Breast epithelium (tissue), 3 donors: ENCODE results near the gene DCDC1.

Source experiments
- CTCF ChIP-seq, 3 donors: fragments of 450-650 bp; IDR thresholded peaks; one replicate each; pipeline ENCODE4 v1.5.1; 2016 to 2017; ENCODE audit warnings: antibody characterized with exemption in 3 of 3, mild to moderate bottlenecking in 3 of 3, moderate library complexity in 3 of 3
- POLR2AphosphoS5 ChIP-seq, 3 donors: sonication (generic); formaldehyde crosslinking; IDR thresholded peaks; one replicate each; pipeline ENCODE4 v1.6.1; 2017; ENCODE audit warnings: antibody characterized with exemption in 3 of 3

- TF ChIP-seq POLR2AphosphoS5 (IDR thresholded peaks at IDR 0.05) = no peak
- TF ChIP-seq CTCF (IDR thresholded peaks at IDR 0.05) = no peak
Measured at GRCh38 chr11:30860146-30860545, 509.4 kb downstream of the DCDC1 start.
